ENCODE results near the gene ISYNA1. TPM values are rescaled to one million over a fixed set of nuclear protein-coding genes. Genes with fewer than 3 reads are reported as not detected.

ISYNA1 gene
- total and polyA plus RNA-seq, 2 of the 13 experiments (the other 11 are each of a cell fraction or from before 2014, with no cell fraction given): 29.6 to 48.5 TPM

DNA sequence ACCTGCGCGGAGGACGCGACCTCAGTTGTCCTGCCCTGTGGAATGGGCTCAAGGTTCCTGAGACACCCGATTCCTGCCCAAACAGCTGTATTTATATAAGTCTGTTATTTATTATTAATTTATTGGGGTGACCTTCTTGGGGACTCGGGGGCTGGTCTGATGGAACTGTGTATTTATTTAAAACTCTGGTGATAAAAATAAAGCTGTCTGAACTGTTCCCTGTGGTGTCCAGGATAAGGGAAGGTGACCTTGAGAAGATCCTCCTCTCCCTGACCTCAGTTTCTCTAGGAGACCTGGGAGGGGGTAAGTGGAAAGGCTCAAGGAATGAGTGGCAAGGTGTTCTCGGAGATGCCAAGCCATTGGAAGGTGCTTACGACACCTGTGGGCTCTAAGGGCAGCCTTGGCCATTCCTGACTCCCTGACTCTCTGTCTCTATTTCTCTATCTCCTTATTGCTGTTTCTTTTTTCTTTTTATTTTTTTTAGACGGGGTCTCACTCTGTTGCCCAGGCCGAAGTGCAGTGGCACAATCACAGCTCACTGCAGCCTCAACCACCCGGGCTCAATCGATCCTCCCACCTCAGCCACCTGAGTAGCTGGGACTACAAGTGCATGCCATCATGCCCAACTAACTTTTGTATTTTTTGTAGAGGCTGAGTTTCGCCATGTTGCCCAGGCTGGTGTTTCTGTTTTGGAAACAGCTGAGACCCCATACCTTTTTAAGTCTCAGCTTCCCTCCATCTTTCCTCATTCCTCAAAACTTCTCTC lies 48.8 kb downstream of the ISYNA1 start (continued):
- TF ChIP-seq LCORL (IDR thresholded peaks at IDR 0.05) (no peak), LCORL (CRISPR knock-in tag; IDR thresholded peaks at IDR 0.05) (peak; percentile 19; the same call in 1 of the 2 replicates), HOXA7 (CRISPR knock-in tag; IDR thresholded peaks at IDR 0.05) (no peak; the same call in 1 of the 2 replicates), ZKSCAN1 (IDR thresholded peaks at IDR 0.05; ENCODE audit: low read length) (no peak), ZNF253 (CRISPR knock-in tag; IDR thresholded peaks at IDR 0.05; ENCODE audit: borderline replicate concordance) (no peak), ZNF382 (CRISPR knock-in tag; IDR thresholded peaks at IDR 0.05; ENCODE audit: borderline replicate concordance) (no peak), NCOR1 (IDR thresholded peaks at IDR 0.05; ENCODE audit: borderline replicate concordance, low read length) (no peak), ELF3 (CRISPR knock-in tag; IDR thresholded peaks at IDR 0.05) (no peak), ZNF329 (CRISPR knock-in tag; IDR thresholded peaks at IDR 0.05; ENCODE audit: low read depth) (no peak), ZNF430 (CRISPR knock-in tag; IDR thresholded peaks at IDR 0.05) (no peak), ZNF816 (CRISPR knock-in tag; IDR thresholded peaks at IDR 0.05; ENCODE audit: borderline replicate concordance) (peak; percentile 39; the same call in 1 of the 2 replicates), HNRNPL (IDR thresholded peaks at IDR 0.05; ENCODE audit: low read depth, low read length) (0 out of 2 replicates have a peak, but pooled peaks have one; percentile 2)
- TF ChIP-seq, protein P1, sequence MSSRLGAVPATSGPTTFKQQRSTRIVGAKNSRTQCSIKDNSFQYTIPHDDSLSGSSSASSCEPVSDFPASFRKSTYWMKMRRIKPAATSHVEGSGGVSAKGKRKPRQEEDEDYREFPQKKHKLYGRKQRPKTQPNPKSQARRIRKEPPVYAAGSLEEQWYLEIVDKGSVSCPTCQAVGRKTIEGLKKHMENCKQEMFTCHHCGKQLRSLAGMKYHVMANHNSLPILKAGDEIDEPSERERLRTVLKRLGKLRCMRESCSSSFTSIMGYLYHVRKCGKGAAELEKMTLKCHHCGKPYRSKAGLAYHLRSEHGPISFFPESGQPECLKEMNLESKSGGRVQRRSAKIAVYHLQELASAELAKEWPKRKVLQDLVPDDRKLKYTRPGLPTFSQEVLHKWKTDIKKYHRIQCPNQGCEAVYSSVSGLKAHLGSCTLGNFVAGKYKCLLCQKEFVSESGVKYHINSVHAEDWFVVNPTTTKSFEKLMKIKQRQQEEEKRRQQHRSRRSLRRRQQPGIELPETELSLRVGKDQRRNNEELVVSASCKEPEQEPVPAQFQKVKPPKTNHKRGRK (CRISPR knock-in tag; IDR thresholded peaks at IDR 0.05): no peak
- TF ChIP-seq, protein P2, sequence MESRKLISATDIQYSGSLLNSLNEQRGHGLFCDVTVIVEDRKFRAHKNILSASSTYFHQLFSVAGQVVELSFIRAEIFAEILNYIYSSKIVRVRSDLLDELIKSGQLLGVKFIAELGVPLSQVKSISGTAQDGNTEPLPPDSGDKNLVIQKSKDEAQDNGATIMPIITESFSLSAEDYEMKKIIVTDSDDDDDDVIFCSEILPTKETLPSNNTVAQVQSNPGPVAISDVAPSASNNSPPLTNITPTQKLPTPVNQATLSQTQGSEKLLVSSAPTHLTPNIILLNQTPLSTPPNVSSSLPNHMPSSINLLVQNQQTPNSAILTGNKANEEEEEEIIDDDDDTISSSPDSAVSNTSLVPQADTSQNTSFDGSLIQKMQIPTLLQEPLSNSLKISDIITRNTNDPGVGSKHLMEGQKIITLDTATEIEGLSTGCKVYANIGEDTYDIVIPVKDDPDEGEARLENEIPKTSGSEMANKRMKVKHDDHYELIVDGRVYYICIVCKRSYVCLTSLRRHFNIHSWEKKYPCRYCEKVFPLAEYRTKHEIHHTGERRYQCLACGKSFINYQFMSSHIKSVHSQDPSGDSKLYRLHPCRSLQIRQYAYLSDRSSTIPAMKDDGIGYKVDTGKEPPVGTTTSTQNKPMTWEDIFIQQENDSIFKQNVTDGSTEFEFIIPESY (CRISPR knock-in tag; IDR thresholded peaks at IDR 0.05): no peak
- TF ChIP-seq, protein P3, sequence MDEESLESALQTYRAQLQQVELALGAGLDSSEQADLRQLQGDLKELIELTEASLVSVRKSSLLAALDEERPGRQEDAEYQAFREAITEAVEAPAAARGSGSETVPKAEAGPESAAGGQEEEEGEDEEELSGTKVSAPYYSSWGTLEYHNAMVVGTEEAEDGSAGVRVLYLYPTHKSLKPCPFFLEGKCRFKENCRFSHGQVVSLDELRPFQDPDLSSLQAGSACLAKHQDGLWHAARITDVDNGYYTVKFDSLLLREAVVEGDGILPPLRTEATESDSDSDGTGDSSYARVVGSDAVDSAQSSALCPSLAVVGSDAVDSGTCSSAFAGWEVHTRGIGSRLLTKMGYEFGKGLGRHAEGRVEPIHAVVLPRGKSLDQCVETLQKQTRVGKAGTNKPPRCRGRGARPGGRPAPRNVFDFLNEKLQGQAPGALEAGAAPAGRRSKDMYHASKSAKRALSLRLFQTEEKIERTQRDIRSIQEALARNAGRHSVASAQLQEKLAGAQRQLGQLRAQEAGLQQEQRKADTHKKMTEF (CRISPR knock-in tag; IDR thresholded peaks at IDR 0.05): 0 out of 2 replicates have a peak, but pooled peaks have one; percentile 15
- TF ChIP-seq, protein P4, sequence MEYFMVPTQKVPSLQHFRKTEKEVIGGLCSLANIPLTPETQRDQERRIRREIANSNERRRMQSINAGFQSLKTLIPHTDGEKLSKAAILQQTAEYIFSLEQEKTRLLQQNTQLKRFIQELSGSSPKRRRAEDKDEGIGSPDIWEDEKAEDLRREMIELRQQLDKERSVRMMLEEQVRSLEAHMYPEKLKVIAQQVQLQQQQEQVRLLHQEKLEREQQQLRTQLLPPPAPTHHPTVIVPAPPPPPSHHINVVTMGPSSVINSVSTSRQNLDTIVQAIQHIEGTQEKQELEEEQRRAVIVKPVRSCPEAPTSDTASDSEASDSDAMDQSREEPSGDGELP (IDR thresholded peaks at IDR 0.05; ENCODE audit: borderline replicate concordance, low read depth): peak; percentile 31; the same call in 1 of the 2 replicates
- TF ChIP-seq, protein P5, sequence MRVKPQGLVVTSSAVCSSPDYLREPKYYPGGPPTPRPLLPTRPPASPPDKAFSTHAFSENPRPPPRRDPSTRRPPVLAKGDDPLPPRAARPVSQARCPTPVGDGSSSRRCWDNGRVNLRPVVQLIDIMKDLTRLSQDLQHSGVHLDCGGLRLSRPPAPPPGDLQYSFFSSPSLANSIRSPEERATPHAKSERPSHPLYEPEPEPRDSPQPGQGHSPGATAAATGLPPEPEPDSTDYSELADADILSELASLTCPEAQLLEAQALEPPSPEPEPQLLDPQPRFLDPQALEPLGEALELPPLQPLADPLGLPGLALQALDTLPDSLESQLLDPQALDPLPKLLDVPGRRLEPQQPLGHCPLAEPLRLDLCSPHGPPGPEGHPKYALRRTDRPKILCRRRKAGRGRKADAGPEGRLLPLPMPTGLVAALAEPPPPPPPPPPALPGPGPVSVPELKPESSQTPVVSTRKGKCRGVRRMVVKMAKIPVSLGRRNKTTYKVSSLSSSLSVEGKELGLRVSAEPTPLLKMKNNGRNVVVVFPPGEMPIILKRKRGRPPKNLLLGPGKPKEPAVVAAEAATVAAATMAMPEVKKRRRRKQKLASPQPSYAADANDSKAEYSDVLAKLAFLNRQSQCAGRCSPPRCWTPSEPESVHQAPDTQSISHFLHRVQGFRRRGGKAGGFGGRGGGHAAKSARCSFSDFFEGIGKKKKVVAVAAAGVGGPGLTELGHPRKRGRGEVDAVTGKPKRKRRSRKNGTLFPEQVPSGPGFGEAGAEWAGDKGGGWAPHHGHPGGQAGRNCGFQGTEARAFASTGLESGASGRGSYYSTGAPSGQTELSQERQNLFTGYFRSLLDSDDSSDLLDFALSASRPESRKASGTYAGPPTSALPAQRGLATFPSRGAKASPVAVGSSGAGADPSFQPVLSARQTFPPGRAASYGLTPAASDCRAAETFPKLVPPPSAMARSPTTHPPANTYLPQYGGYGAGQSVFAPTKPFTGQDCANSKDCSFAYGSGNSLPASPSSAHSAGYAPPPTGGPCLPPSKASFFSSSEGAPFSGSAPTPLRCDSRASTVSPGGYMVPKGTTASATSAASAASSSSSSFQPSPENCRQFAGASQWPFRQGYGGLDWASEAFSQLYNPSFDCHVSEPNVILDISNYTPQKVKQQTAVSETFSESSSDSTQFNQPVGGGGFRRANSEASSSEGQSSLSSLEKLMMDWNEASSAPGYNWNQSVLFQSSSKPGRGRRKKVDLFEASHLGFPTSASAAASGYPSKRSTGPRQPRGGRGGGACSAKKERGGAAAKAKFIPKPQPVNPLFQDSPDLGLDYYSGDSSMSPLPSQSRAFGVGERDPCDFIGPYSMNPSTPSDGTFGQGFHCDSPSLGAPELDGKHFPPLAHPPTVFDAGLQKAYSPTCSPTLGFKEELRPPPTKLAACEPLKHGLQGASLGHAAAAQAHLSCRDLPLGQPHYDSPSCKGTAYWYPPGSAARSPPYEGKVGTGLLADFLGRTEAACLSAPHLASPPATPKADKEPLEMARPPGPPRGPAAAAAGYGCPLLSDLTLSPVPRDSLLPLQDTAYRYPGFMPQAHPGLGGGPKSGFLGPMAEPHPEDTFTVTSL (CRISPR knock-in tag; IDR thresholded peaks at IDR 0.05; ENCODE audit: borderline replicate concordance): 0 out of 2 replicates have a peak, but pooled peaks have one; percentile 8
